ENCODE measurements around the gene TPP2. TPM values are rescaled to one million over a fixed set of nuclear protein-coding genes. Genes with fewer than 3 reads are reported as not detected.
A peak's percentile ranks its signal among the peaks of the same experiment; 100 is the strongest.

The TPP2 gene
- total and polyA plus RNA-seq, 2 donors, result 43.4 to 47.4 TPM

DNA sequence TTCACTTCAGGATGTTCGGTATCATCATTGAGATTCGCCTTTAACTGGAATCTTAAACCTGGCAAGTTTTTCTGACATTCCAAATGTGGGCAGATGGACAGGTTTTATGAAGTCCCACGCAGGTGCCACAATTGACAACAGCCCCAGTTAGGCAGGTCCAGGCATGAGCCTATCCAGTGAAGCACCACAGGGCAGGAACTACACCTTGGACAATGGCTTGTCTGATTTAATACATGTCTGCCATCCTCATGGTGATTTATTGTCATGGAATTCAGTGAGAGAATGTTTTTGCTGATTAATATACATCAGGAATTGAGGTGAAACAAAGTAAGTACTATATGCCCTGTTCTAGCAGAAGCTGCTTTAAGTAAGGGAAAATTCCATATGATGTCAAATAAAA lies 10.2 kb upstream of the TPP2 start:
- Histone ChIP-seq H3K4me3 (ENCODE audit: low read length in 2 of 2) (no peak overlapping the region), H3K27me3 (ENCODE audit: control insufficient read depth in 2 of 2, insufficient read depth in 1 of 2, low read length in 1 of 2) (no peaks in the 10 kb centered on the region), H3K4me1 (ENCODE audit: control insufficient read depth in 2 of 2, insufficient read depth in 2 of 2, low read length in 2 of 2) (no peaks in the 10 kb centered on the region), H3K9me3 (ENCODE audit: control insufficient read depth in 2 of 2, insufficient read depth in 1 of 2, low read length in 1 of 2) (no peaks in the 10 kb centered on the region), H3K27ac (ENCODE audit: low read depth in 1 of 2, low read length in 1 of 2) (no peak overlapping the region), H3K36me3 (ENCODE audit: control insufficient read depth in 2 of 2, insufficient read depth in 2 of 2, low read length in 1 of 2) (no peaks in the 10 kb centered on the region)
- DNase-seq (ENCODE audit: low read depth in 6 of 9, low spot score in 9 of 9), result no peak
- WGBS, result 95% methylated on average over 3 of the region's 3 CpGs

DNA sequence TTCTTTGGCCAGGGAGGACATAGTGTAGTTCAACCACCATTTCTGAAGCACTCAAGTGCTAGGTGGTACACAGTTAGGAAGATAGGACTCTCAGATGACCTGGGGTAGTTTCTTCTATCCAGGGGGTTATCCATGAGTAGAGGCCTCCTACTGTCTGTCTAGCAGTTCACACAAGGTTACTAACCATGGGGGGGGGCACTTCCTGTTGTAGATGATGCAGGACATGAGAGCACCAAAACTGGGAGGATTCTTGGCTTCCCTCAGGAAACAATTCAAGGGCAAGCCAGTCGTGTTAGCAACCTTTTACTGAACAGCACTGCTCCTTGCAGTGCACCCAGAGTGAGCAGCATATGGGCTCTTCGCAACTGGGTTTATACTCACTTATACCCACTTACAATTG lies 8.9 kb upstream of the TPP2 start:
- H3K4me3 ChIP-seq (ENCODE audit: low read length in 2 of 2), result no peak overlapping the region

DNA sequence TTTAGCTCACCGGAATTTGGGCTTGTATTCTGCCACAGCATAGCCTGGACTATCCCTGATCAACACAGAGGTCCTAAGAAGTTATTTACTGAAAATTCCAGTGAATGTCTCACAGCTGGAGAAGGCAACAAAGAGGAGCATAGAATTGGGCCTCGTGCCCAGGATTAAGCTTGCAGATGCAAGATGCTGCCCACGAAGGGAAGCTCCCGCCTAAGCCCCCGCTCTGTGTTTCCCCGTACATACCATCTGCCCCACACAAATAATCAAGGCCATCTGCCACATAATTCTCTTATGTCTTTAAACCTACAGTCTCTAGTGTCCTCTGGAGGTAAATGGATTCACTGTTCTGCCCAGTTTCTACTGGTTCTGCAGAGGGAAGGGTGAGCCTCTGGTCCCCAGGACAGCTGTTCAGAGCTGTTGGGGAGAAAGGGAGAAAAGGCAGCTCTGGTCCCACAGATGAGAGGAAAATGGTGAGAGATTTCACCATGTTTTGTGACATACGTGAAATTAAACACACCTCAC lies 7.4 kb upstream of the TPP2 start:
- WGBS, result 83% methylated on average over 7 of the region's 7 CpGs
- no peak for DNase-seq (ENCODE audit: low read depth in 6 of 9, low spot score in 9 of 9)
- peaks cover 2 to 7% of the 10 kb centered on the region in 2 donors for H3K4me1 ChIP-seq (ENCODE audit: control insufficient read depth in 2 of 2, insufficient read depth in 2 of 2, low read length in 2 of 2)
- no peak overlapping the region for H3K27ac ChIP-seq (ENCODE audit: low read depth in 1 of 2, low read length in 1 of 2)
- no peaks in the 10 kb centered on the region for H3K9me3 ChIP-seq (ENCODE audit: control insufficient read depth in 2 of 2, insufficient read depth in 1 of 2, low read length in 1 of 2)
- H3K27me3 ChIP-seq (ENCODE audit: control insufficient read depth in 2 of 2, insufficient read depth in 1 of 2, low read length in 1 of 2), result no peaks in the 10 kb centered on the region
- H3K4me3 ChIP-seq (ENCODE audit: low read length in 2 of 2), result no peak overlapping the region
- H3K36me3 ChIP-seq (ENCODE audit: control insufficient read depth in 2 of 2, insufficient read depth in 2 of 2, low read length in 1 of 2), result no peaks in the 10 kb centered on the region

More for the DNA sequence above, 8.9 kb upstream of the TPP2 start:
- no peak for DNase-seq (ENCODE audit: low read depth in 6 of 9, low spot score in 9 of 9)
- 55% methylated on average over 2 of the region's 2 CpGs for WGBS
- H3K27me3 ChIP-seq (ENCODE audit: control insufficient read depth in 2 of 2, insufficient read depth in 1 of 2, low read length in 1 of 2), result no peaks in the 10 kb centered on the region
- no peak overlapping the region for H3K27ac ChIP-seq (ENCODE audit: low read depth in 1 of 2, low read length in 1 of 2)
- H3K4me1 ChIP-seq (ENCODE audit: control insufficient read depth in 2 of 2, insufficient read depth in 2 of 2, low read length in 2 of 2), result peaks cover 2 to 7% of the 10 kb centered on the region in 2 donors
- H3K9me3 ChIP-seq (ENCODE audit: control insufficient read depth in 2 of 2, insufficient read depth in 1 of 2, low read length in 1 of 2), result no peaks in the 10 kb centered on the region
- H3K36me3 ChIP-seq (ENCODE audit: control insufficient read depth in 2 of 2, insufficient read depth in 2 of 2, low read length in 1 of 2), result no peaks in the 10 kb centered on the region

DNA sequence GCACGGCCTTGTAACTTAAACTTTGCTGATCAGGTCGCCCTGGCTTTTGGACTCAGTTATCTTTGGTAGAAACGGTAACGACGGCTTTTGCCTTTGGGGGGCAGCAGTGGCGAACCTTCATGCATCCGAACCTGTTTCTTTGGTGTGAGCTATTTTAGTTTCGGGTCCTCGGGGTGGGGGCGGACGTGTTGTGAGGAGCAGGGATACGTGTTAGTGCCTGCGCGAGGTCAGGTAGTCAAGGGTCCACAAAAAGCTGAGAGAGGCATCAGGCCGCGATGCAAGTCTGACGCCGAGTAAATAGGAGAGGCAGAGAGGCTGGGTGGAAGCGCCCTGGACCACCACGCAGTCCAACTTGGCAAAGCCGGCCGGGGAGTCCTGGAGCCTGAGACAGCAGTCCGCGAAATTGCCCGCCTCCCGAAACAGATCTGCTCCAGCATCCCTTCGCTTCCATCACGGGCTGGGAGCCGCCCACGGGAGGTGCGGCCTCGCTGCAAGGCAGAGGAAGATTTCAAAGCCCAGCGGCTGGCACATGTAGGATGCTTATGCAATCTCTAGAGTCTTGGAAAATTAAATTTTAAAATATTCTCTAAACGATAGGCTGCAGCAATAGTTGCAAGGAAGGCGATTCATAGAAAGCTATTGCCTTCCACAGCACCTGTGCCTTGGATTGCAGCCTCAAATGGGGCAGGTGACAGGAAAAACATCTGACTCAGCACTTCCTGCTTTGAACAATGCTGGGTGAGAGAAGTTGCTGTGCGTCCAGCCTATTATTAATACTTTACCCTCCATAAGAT lies 4.6 kb upstream of the TPP2 start:
- peak in 8 of 9 donors; percentile 34 to 88 (median 66) for DNase-seq (ENCODE audit: low read depth in 6 of 9, low spot score in 9 of 9)
- Histone ChIP-seq H3K4me3 (ENCODE audit: low read length in 2 of 2) (peak overlapping the region; percentile 70 to 72), H3K4me1 (ENCODE audit: control insufficient read depth in 2 of 2, insufficient read depth in 2 of 2, low read length in 2 of 2) (peaks cover 2 to 9% of the 10 kb centered on the region in 2 donors), H3K9me3 (ENCODE audit: control insufficient read depth in 2 of 2, insufficient read depth in 1 of 2, low read length in 1 of 2) (no peaks in the 10 kb centered on the region), H3K27me3 (ENCODE audit: control insufficient read depth in 2 of 2, insufficient read depth in 1 of 2, low read length in 1 of 2) (no peaks in the 10 kb centered on the region), H3K27ac (ENCODE audit: low read depth in 1 of 2, low read length in 1 of 2) (peak overlapping the region; percentile 34 to 69), H3K36me3 (ENCODE audit: control insufficient read depth in 2 of 2, insufficient read depth in 2 of 2, low read length in 1 of 2) (no peaks in the 10 kb centered on the region)
- 1% methylated on average over 36 of the region's 36 CpGs for WGBS

DNA sequence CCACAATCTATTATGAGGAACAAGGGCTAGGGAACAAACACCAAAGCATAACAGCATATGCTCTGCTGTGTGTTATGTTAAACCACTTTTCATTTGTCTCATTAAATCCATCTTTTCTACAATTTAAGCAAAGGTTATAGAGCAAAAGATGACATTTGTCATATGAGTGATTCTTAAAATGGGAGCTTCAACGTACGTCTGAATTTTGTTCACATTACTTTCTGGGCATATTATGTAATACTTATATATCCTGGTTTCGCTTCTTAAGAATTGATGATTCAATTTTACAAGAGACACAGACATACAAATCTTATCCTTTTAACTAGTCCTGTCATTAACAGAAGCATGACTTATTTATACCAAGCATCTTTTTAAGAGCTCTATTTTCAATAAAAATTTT lies 3.3 kb upstream of the TPP2 start:
- Histone ChIP-seq H3K9me3 (ENCODE audit: control insufficient read depth in 2 of 2, insufficient read depth in 1 of 2, low read length in 1 of 2) (no peaks in the 10 kb centered on the region), H3K36me3 (ENCODE audit: control insufficient read depth in 2 of 2, insufficient read depth in 2 of 2, low read length in 1 of 2) (no peaks in the 10 kb centered on the region), H3K4me3 (ENCODE audit: low read length in 2 of 2) (no peak overlapping the region), H3K4me1 (ENCODE audit: control insufficient read depth in 2 of 2, insufficient read depth in 2 of 2, low read length in 2 of 2) (peaks cover 6 to 14% of the 10 kb centered on the region in 2 donors), H3K27me3 (ENCODE audit: control insufficient read depth in 2 of 2, insufficient read depth in 1 of 2, low read length in 1 of 2) (no peaks in the 10 kb centered on the region), H3K27ac (ENCODE audit: low read depth in 1 of 2, low read length in 1 of 2) (no peak overlapping the region)
- DNase-seq (ENCODE audit: low read depth in 6 of 9, low spot score in 9 of 9), result no peak
- WGBS, result 95% methylated on average over 3 of the region's 3 CpGs

DNA sequence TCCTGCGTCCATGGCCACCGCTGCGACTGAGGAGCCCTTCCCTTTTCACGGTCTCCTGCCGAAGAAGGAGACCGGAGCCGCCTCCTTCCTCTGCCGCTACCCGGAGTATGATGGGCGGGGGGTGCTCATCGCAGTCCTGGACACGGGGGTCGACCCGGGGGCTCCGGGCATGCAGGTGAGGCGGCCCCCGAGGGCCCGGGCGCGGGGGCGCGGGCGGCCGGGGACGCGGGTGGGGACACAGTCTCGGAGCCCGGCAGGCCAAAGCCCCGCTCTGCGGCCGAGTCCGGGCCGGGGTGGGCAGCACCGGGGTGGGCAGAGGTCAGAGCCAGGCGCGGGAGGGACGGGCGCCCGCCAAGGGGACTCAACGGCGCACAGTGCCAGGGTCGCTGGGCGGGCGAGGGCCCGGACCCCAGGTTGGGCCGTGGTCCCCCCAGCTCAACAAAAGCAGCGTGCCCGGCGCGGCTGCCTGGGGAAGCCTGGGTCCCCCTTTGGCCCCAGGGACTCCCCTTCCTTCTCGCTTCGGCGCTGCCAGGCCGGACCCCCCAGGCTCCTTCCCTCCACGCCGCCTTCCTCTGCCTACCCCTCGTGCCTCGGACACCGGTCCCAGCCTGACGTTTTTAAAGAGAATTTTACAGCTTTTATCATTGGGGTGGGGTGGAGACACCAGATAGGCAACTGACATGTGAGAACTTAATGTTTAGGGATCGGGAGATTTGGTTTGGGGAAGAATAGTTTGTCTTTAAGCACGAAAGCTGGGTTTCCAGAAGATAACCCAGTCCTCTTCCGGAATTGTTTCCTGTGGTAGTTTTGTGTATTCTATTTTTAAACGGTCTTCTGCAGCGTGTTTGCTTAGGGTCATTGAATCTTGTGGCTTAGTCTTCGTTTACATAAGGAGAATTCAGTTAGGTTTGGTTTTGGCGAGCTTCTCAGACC lies 509 bp downstream of the TPP2 start:
- Histone ChIP-seq H3K27ac (ENCODE audit: low read depth in 1 of 2, low read length in 1 of 2) (peak overlapping the region; percentile 82 to 100), H3K36me3 (ENCODE audit: control insufficient read depth in 2 of 2, insufficient read depth in 2 of 2, low read length in 1 of 2) (no peaks in the 10 kb centered on the region), H3K4me3 (ENCODE audit: low read length in 2 of 2) (peak overlapping the region; percentile 79 to 85), H3K4me1 (ENCODE audit: control insufficient read depth in 2 of 2, insufficient read depth in 2 of 2, low read length in 2 of 2) (peaks cover 8 to 15% of the 10 kb centered on the region in 2 donors), H3K27me3 (ENCODE audit: control insufficient read depth in 2 of 2, insufficient read depth in 1 of 2, low read length in 1 of 2) (no peaks in the 10 kb centered on the region), H3K9me3 (ENCODE audit: control insufficient read depth in 2 of 2, insufficient read depth in 1 of 2, low read length in 1 of 2) (no peaks in the 10 kb centered on the region)
- peak in 4 of 9 donors; percentile 14 to 44 (median 22) for DNase-seq (ENCODE audit: low read depth in 6 of 9, low spot score in 9 of 9)
- under 1% methylated on average over 67 of the region's 67 CpGs for WGBS

DNA sequence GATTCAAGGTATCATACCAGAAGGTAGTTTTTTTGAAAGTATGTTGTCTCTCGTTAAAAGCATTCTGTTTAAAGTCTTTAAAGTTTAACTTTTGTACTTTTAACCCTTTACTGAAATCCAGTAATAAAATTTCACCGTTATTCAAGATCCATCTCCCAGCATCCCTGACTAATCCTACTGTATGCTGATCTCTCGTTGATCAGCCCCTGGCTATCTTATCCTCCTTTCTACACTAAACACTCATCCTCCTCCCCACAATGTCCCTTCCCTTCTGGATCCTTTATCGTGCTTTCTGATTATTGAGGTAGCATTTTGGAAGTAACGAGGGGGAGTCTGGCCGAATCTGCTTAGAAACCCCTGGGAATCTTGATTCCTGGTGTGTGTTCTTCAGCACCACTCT lies 1.3 kb downstream of the TPP2 start:
- H3K4me1 ChIP-seq (ENCODE audit: control insufficient read depth in 2 of 2, insufficient read depth in 2 of 2, low read length in 2 of 2), result peaks cover 6 to 11% of the 10 kb centered on the region in 2 donors
- H3K27ac ChIP-seq (ENCODE audit: low read depth in 1 of 2, low read length in 1 of 2), result no peak overlapping the region
- H3K9me3 ChIP-seq (ENCODE audit: control insufficient read depth in 2 of 2, insufficient read depth in 1 of 2, low read length in 1 of 2), result no peaks in the 10 kb centered on the region
- no peaks in the 10 kb centered on the region for H3K27me3 ChIP-seq (ENCODE audit: control insufficient read depth in 2 of 2, insufficient read depth in 1 of 2, low read length in 1 of 2)
- H3K4me3 ChIP-seq (ENCODE audit: low read length in 2 of 2), result peak overlapping the region; percentile 79 to 85
- DNase-seq (ENCODE audit: low read depth in 6 of 9, low spot score in 9 of 9), result peak in 1 of 9 donors; percentile 13
- no peaks in the 10 kb centered on the region for H3K36me3 ChIP-seq (ENCODE audit: control insufficient read depth in 2 of 2, insufficient read depth in 2 of 2, low read length in 1 of 2)
- 1% methylated on average over 6 of the region's 6 CpGs for WGBS

DNA sequence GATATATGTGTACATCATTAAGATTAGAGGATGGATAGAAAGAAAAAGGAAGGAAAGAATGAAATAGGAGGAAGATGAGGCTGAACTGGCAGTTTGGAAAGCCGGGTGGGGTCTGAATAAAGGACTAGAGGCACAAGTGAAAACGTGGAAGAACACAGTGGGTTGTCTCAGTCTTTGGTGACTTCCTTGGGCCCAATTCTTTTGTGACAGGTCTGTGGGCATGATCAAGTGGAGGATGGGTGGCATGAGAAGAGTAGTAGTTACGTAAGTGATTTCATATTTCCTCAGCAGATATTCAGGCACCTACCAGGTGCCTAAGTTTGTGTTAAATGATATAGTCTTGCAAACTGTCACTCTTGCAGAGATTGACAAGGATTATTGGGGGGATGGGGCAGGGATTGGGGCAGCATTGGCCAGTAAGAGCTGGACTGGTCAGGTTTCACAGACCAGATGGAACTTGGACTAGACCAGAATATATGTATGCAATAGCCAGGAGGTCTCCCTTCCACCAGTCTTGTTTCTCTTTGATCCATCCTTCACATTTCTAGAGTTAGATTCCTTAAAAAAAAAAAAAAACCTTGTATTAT lies 2.7 kb downstream of the TPP2 start:
- H3K9me3 ChIP-seq (ENCODE audit: control insufficient read depth in 2 of 2, insufficient read depth in 1 of 2, low read length in 1 of 2), result no peaks in the 10 kb centered on the region
- 77% methylated on average over 3 of the region's 3 CpGs for WGBS
- DNase-seq (ENCODE audit: low read depth in 6 of 9, low spot score in 9 of 9), result no peak
- no peaks in the 10 kb centered on the region for H3K27me3 ChIP-seq (ENCODE audit: control insufficient read depth in 2 of 2, insufficient read depth in 1 of 2, low read length in 1 of 2)
- no peaks in the 10 kb centered on the region for H3K36me3 ChIP-seq (ENCODE audit: control insufficient read depth in 2 of 2, insufficient read depth in 2 of 2, low read length in 1 of 2)
- H3K4me3 ChIP-seq (ENCODE audit: low read length in 2 of 2), result no peak overlapping the region
- peaks cover 6 to 11% of the 10 kb centered on the region in 2 donors for H3K4me1 ChIP-seq (ENCODE audit: control insufficient read depth in 2 of 2, insufficient read depth in 2 of 2, low read length in 2 of 2)
- no peak overlapping the region for H3K27ac ChIP-seq (ENCODE audit: low read depth in 1 of 2, low read length in 1 of 2)

Measured in thymus (tissue), 11 donors.